Liver (tissue), 9 donors: ENCODE data around the gene RNF19B. TPM values are rescaled to one million over a fixed set of nuclear protein-coding genes. Genes with fewer than 3 reads are reported as not detected.

ENCODE experiments used
- DNase-seq: peaks from one replicate; pipeline ENCODE4 v3.0.0-alpha.2; 2017; ENCODE audit warnings: low spot score
- H3K27ac ChIP-seq, 2 donors: one replicate each; pipeline ENCODE4 v1.7.0; 2013; ENCODE audit warnings: inconsistent platforms in 2 of 2, low read length in 2 of 2, control low read depth in 1 of 2, low read depth in 1 of 2, mild to moderate bottlenecking in 1 of 2
- H3K27me3 ChIP-seq, 4 donors: one replicate each; pipeline versions ENCODE4 v1.6.1 to v1.7.0; 2013; ENCODE audit warnings: low read length in 3 of 4, inconsistent platforms in 1 of 4, mild to moderate bottlenecking in 1 of 4, moderate library complexity in 1 of 4; ENCODE audit not compliant: control insufficient read depth in 4 of 4, insufficient read depth in 4 of 4
- H3K36me3 ChIP-seq, 4 donors: one replicate each; pipeline versions ENCODE4 v1.6.1 to v1.7.0; 2013; ENCODE audit warnings: low read length in 3 of 4, mild to moderate bottlenecking in 3 of 4, low read depth in 1 of 4, moderate library complexity in 1 of 4; ENCODE audit not compliant: control insufficient read depth in 4 of 4, insufficient read depth in 3 of 4
- H3K4me1 ChIP-seq, 4 donors: one replicate each; pipeline versions ENCODE4 v1.6.1 to v1.7.0; 2013; ENCODE audit warnings: low read length in 3 of 4, mild to moderate bottlenecking in 3 of 4, moderate library complexity in 1 of 4; ENCODE audit not compliant: control insufficient read depth in 4 of 4, insufficient read depth in 4 of 4
- H3K4me3 ChIP-seq, 3 donors: one replicate each; pipeline versions ENCODE4 v1.6.1 to v1.7.0; 2013; ENCODE audit warnings: low read length in 3 of 3, control low read depth in 1 of 3, low read depth in 1 of 3, mild to moderate bottlenecking in 1 of 3
- H3K9ac ChIP-seq, 2 donors: one replicate each; pipeline ENCODE4 v1.7.0; 2013; ENCODE audit warnings: low read length in 2 of 2, mild to moderate bottlenecking in 2 of 2, moderate library complexity in 2 of 2, control low read depth in 1 of 2, low read depth in 1 of 2
- H3K9me3 ChIP-seq, 4 donors: one replicate each; pipeline versions ENCODE4 v1.6.1 to v1.7.0; 2013; ENCODE audit warnings: low read length in 3 of 4; ENCODE audit not compliant: control insufficient read depth in 4 of 4
- EGR1 ChIP-seq, 2 donors: IDR thresholded peaks; 2 replicates each; pipeline ENCODE4 v1.6.1; 2016 to 2018; ENCODE audit warnings: antibody characterized with exemption in 2 of 2, low read depth in 2 of 2
- FOXA1 ChIP-seq: IDR thresholded peaks from 2 replicates; pipeline ENCODE4 v1.6.1; 2016; ENCODE audit warnings: antibody characterized with exemption
- GABPA ChIP-seq, 2 donors: IDR thresholded peaks in 1 of 2; conservative IDR thresholded peaks in 1 of 2; 2 replicates each; pipeline ENCODE4 v1.6.1; 2016; ENCODE audit warnings: antibody characterized with exemption in 2 of 2, mild to moderate bottlenecking in 1 of 2, moderate library complexity in 1 of 2
- HNF4A ChIP-seq, 2 donors: conservative IDR thresholded peaks; 2 replicates each; pipeline ENCODE4 v1.6.1; 2016; ENCODE audit warnings: antibody characterized with exemption in 2 of 2, mild to moderate bottlenecking in 2 of 2
- HNF4G ChIP-seq: IDR thresholded peaks from 2 replicates; pipeline ENCODE4 v1.6.1; 2016; ENCODE audit warnings: antibody characterized with exemption
- JUND ChIP-seq, 2 donors: IDR thresholded peaks; 2 replicates each; pipeline ENCODE4 v1.6.1; 2016; ENCODE audit warnings: antibody characterized with exemption in 2 of 2
- NR2F2 ChIP-seq: IDR thresholded peaks from 2 replicates; pipeline ENCODE4 v1.6.1; 2016; ENCODE audit warnings: antibody characterized with exemption
- RAD21 ChIP-seq, 2 donors: IDR thresholded peaks; 2 replicates each; pipeline ENCODE4 v1.6.1; 2016; ENCODE audit warnings: antibody characterized with exemption in 2 of 2, mild to moderate bottlenecking in 2 of 2
- RXRA ChIP-seq, 2 donors: IDR thresholded peaks; 2 replicates each; pipeline ENCODE4 v1.6.1; 2017 to 2018; ENCODE audit warnings: antibody characterized with exemption in 2 of 2, mild to moderate bottlenecking in 1 of 2
- SP1 ChIP-seq: IDR thresholded peaks from 2 replicates; pipeline ENCODE4 v1.6.1; 2018; ENCODE audit warnings: antibody characterized with exemption, mild to moderate bottlenecking
- TAF1 ChIP-seq: conservative IDR thresholded peaks from 2 replicates; pipeline ENCODE4 v1.6.1; 2016; ENCODE audit warnings: antibody characterized with exemption, mild to moderate bottlenecking
- YY1 ChIP-seq: IDR thresholded peaks from 2 replicates; pipeline ENCODE4 v1.6.1; 2016; ENCODE audit warnings: antibody characterized with exemption, mild to moderate bottlenecking
- ZBTB33 ChIP-seq: IDR thresholded peaks from 2 replicates; pipeline ENCODE4 v1.6.1; 2016; ENCODE audit warnings: antibody characterized with exemption
- WGBS: extraction: QIAGEN DNeasy Blood & Tissue Kit; methylation state at CpG from one replicate; pipeline ENCODE4 v1.1.7; 2013; 5-methylcytosine and 5-hydroxymethylcytosine counted together
- polyA plus RNA-seq, 2 donors: library from polyadenylated mRNA; stranded (reverse) in 1 of 2; unstranded in 1 of 2; fragments of 200-250 nt in 1 of 2; fragments of >200 nt in 1 of 2; fragmentation: Nextera tagmentation in 1 of 2; extraction: Ambion mirVana in 1 of 2; gene quantifications; one replicate each; pipeline versions ENCODE4 v1.2.1 to v1.2.3, GENCODE V29; 2013 to 2015
- total RNA-seq, 2 donors: library from RNA; depleted of rRNA; stranded (reverse); fragments of >200 nt; gene quantifications; one replicate each; pipeline ENCODE4 v1.2.3, GENCODE V29; 2014
- TF ChIP-seq, protein P1 (sequence below): IDR thresholded peaks from 2 replicates; pipeline ENCODE4 v1.6.1; 2016; ENCODE audit warnings: antibody characterized with exemption
- TF ChIP-seq, protein P2 (sequence below): IDR thresholded peaks from 2 replicates; pipeline ENCODE4 v1.6.1; 2016; ENCODE audit warnings: antibody characterized with exemption
- donor health status: healthy.
- donor health status: healthy.
- donor health status: healthy.
- donor health status: healthy.
- donor health status: healthy.

RNF19B gene
- total and polyA plus RNA-seq, 4 donors: 2.2 to 8.3 (median 5.0) TPM

DNA sequence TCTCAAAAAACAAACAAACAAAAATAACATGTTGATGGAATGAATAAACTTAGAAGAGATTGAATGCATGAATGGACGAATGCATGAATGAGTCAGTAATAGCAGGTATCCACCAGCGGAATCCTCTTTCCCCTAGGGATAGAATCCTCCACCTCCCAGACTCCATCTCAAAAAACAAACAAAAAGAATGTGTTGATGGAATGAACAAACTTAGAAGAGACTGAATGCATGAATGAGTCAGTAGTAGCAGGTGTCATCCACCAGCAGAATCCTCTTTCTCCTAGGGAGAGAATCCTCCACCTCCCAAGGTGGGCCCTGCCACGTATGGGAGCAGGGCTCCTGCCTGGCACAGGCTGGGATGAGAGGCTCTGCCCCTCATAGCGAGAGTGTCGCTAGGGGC, 26.8 kb upstream of the RNF19B start:
- peaks cover 0 to 8% (median 5%) of the 10 kb centered on the region in 4 donors for H3K4me1 ChIP-seq

GRCh38 chr1:32990887-32991286, 26.3 kb upstream of the RNF19B start:
- H3K4me1 ChIP-seq: peaks cover 0 to 8% (median 5%) of the 10 kb centered on the region in 4 donors
- 97% methylated on average over 5 of the region's 5 CpGs for WGBS
- H3K27me3 ChIP-seq: no peaks in the 10 kb centered on the region
- DNase-seq: no peak
- H3K27ac ChIP-seq: no peak overlapping the region
- H3K9me3 ChIP-seq: no peaks in the 10 kb centered on the region
- TF ChIP-seq SP1: no peak
- no peak for TF ChIP-seq FOXA1
- TF ChIP-seq HNF4G: no peak
- no peak for TF ChIP-seq TAF1
- TF ChIP-seq HNF4A (conservative IDR thresholded peaks at IDR 0.05): no peak
- TF ChIP-seq JUND (IDR thresholded peaks at IDR 0.05): no peak
- TF ChIP-seq EGR1 (IDR thresholded peaks at IDR 0.05; ENCODE audit: low read depth in 2 of 2): no peak
- no peak for TF ChIP-seq NR2F2
- TF ChIP-seq RXRA (IDR thresholded peaks at IDR 0.05): no peak
- TF ChIP-seq, protein P1, sequence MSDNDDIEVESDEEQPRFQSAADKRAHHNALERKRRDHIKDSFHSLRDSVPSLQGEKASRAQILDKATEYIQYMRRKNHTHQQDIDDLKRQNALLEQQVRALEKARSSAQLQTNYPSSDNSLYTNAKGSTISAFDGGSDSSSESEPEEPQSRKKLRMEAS: no peak
- no peak for TF ChIP-seq YY1
- no peak for TF ChIP-seq RAD21 (IDR thresholded peaks at IDR 0.05)
- no peaks in the 10 kb centered on the region for H3K36me3 ChIP-seq
- H3K4me3 ChIP-seq: no peak overlapping the region
- H3K9ac ChIP-seq: no peak overlapping the region

More for the DNA sequence above, 26.8 kb upstream of the RNF19B start:
- no peaks in the 10 kb centered on the region for H3K27me3 ChIP-seq
- 95% methylated on average over 5 of the region's 5 CpGs for WGBS
- H3K27ac ChIP-seq: peak overlapping the region; percentile 21 to 59
- no peak overlapping the region for H3K4me3 ChIP-seq
- no peak for DNase-seq
- no peak overlapping the region for H3K9ac ChIP-seq
- no peaks in the 10 kb centered on the region for H3K36me3 ChIP-seq
- no peaks in the 10 kb centered on the region for H3K9me3 ChIP-seq
- no peak for TF ChIP-seq YY1
- TF ChIP-seq RXRA (IDR thresholded peaks at IDR 0.05): no peak
- TF ChIP-seq, protein P1: no peak
- TF ChIP-seq SP1: no peak

GRCh38 chr1:32989160-32990050, 24.8 kb upstream of the RNF19B start:
- Histone ChIP-seq H3K4me3 (no peak overlapping the region), H3K27ac (peak overlapping the region; percentile 58 to 70), H3K36me3 (no peaks in the 10 kb centered on the region), H3K9me3 (no peaks in the 10 kb centered on the region), H3K9ac (peak overlapping the region in 1 of 2 donors; percentile 16), H3K4me1 (peaks cover 0 to 8% (median 5%) of the 10 kb centered on the region in 4 donors), H3K27me3 (no peaks in the 10 kb centered on the region)
- TF ChIP-seq ZBTB33 (no peak), FOXA1 (no peak), NR2F2 (peak; percentile 48), YY1 (no peak), GABPA (IDR thresholded peaks at IDR 0.05 in 1 of 2, conservative IDR thresholded peaks at IDR 0.05 in 1 of 2) (no peak), RAD21 (IDR thresholded peaks at IDR 0.05) (no peak), JUND (IDR thresholded peaks at IDR 0.05) (peak; percentile 47 to 67)
- TF ChIP-seq, protein P2, sequence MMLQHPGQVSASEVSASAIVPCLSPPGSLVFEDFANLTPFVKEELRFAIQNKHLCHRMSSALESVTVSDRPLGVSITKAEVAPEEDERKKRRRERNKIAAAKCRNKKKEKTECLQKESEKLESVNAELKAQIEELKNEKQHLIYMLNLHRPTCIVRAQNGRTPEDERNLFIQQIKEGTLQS: no peak
- TF ChIP-seq, protein P1: no peak
- WGBS: 73% methylated on average over 6 of the region's 6 CpGs
- DNase-seq: no peak
